ENCODE results near the gene FLT4.

Gene FLT4

DNA sequence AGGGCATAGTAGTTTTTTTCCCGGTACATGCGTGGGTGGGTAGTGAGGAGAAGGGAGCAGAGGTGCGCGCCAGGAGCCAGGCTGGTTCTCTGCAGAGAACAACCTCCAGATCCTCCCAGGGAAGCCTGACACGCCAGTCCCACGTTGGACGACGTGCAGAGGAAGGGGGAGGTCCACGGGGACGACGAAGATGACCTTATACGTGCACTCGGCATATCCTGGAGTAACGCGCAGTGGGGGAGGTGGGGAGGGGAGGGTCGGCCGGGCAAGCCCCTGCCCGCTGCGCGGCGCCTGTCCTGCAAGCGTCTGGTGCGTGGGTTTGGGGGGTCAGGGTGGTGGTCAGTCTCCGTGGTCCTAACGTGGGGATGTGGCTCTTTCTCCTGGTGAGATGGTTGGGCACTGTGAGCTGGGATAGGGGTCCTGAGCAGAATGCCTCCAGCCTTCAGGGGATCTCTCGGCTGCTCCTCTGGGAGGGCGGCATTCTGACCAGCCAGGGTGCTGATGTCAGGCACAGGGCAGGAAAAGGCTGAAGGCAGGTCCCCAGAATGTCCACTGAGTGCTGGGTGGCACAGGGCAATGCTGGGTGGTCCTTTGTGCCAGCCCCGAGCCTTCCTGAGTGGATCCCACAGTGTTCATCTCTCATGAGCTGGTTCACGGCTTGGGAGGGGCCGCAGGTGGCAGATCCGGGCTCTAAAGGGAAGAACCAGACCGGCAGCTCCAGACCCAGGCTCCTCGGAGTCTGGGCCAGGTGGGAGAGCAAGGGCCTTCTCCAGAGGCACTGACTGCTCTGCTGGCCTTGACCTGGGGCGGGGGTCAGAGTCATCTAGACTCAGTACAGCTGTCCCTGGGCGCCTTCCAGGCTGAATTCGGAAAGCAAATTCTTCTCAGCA is 47.6 kb downstream of the FLT4 start:
- Histone ChIP-seq H3K4me2 (ENCODE audit: low read depth, low read length, poor library complexity, severe bottlenecking) (no peak overlapping the region), H3K4me3 (ENCODE audit: insufficient read depth, low read length, poor library complexity, severe bottlenecking) (no peak overlapping the region), H3K9me3 (ENCODE audit: insufficient read depth, low read length) (no peaks in the 10 kb centered on the region), H3F3A (ENCODE audit: insufficient read depth) (no peaks in the 10 kb centered on the region), H3K27me3 (ENCODE audit: low read length) (no peaks in the 10 kb centered on the region), H3K36me3 (ENCODE audit: low read length) (no peaks in the 10 kb centered on the region), H3K27ac (ENCODE audit: low read depth, low read length) (no peak overlapping the region), H3K79me2 (ENCODE audit: insufficient read depth, low read length) (no peaks in the 10 kb centered on the region), H3K9ac (ENCODE audit: low read length) (no peak overlapping the region), H2AFZ (ENCODE audit: low read depth, low read length, severe bottlenecking) (no peak overlapping the region), H4K20me1 (ENCODE audit: low read depth, low read length) (no peaks in the 10 kb centered on the region), H3K9me2 (replicated peaks; ENCODE audit: insufficient read depth, low read length) (no peaks in the 10 kb centered on the region)
- TF ChIP-seq, protein P1, sequence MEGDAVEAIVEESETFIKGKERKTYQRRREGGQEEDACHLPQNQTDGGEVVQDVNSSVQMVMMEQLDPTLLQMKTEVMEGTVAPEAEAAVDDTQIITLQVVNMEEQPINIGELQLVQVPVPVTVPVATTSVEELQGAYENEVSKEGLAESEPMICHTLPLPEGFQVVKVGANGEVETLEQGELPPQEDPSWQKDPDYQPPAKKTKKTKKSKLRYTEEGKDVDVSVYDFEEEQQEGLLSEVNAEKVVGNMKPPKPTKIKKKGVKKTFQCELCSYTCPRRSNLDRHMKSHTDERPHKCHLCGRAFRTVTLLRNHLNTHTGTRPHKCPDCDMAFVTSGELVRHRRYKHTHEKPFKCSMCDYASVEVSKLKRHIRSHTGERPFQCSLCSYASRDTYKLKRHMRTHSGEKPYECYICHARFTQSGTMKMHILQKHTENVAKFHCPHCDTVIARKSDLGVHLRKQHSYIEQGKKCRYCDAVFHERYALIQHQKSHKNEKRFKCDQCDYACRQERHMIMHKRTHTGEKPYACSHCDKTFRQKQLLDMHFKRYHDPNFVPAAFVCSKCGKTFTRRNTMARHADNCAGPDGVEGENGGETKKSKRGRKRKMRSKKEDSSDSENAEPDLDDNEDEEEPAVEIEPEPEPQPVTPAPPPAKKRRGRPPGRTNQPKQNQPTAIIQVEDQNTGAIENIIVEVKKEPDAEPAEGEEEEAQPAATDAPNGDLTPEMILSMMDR (IDR thresholded peaks at IDR 0.05; ENCODE audit: insufficient read depth, low read length, poor library complexity, severe bottlenecking): no peak

DNA sequence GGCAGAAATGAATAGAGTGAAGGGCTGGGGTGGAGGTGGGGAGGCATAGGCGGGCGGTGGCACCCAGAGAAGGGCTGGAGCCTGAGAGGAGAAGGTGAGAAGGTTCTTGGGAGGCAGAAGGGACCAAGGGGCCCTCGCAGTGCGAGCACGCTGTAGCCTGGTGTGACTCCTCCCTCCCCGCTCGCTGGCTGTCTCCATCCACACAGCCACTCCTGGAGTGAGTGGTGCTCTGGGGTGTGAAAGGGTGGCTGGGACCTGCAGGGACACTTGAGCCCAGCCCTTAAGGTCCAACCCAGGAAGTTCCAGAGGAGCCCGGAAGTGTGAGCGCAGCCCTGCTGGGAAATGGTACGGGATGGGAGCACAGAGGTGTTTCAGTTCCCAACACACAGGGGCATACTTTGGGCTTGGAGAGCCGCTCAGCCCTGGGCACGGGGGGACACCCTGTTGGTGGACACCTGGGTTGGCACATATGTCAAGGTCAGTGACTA is 48.8 kb downstream of the FLT4 start:
- Histone ChIP-seq H3K9me3 (ENCODE audit: insufficient read depth, low read length) (no peaks in the 10 kb centered on the region), H4K20me1 (ENCODE audit: low read depth, low read length) (no peaks in the 10 kb centered on the region), H3K79me2 (ENCODE audit: insufficient read depth, low read length) (no peaks in the 10 kb centered on the region), H3F3A (ENCODE audit: insufficient read depth) (no peaks in the 10 kb centered on the region), H3K4me2 (ENCODE audit: low read depth, low read length, poor library complexity, severe bottlenecking) (no peak overlapping the region), H3K9ac (ENCODE audit: low read length) (no peak overlapping the region), H3K9me2 (replicated peaks; ENCODE audit: insufficient read depth, low read length) (no peaks in the 10 kb centered on the region), H3K27me3 (ENCODE audit: low read length) (no peaks in the 10 kb centered on the region), H3K36me3 (ENCODE audit: low read length) (no peaks in the 10 kb centered on the region), H2AFZ (ENCODE audit: low read depth, low read length, severe bottlenecking) (no peak overlapping the region), H3K4me3 (ENCODE audit: insufficient read depth, low read length, poor library complexity, severe bottlenecking) (no peak overlapping the region), H3K27ac (ENCODE audit: low read depth, low read length) (no peak overlapping the region)
- TF ChIP-seq, protein P1 (IDR thresholded peaks at IDR 0.05; ENCODE audit: insufficient read depth, low read length, poor library complexity, severe bottlenecking): no peak
- TF ChIP-seq EZH2phosphoT487 (conservative IDR thresholded peaks at IDR 0.05; ENCODE audit: low read length): no peak

DNA sequence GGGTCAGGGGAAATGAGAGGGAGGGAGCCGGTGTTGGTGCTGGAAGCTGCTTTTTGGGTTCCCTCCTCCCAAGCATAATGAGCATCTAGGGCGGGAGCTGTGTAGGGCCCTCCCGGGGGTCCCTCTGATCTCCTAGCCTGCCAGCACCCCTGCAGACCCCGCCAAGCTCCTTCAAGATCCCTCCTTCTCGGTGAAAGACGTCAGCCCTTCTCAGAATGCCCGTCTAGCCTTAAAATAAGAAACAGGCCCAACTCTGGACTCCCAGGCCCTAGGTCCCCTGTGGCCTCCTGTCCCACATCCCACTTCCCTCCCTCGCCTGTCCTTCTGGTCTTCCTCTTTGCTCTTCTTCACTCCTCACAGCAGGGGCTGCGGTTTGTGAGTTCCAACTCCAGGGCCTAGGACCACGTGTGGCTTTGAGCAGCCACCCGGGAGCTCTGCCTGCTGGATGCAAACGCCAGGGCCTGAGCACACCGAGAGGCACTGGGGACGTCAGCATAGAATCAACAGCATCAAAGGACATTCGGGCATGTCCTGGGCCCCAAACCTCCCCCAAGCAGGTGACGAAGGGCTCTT is 49.3 kb downstream of the FLT4 start:
- no peaks in the 10 kb centered on the region for H3K9me2 ChIP-seq (replicated peaks; ENCODE audit: insufficient read depth, low read length)

More for the DNA sequence above, 49.3 kb downstream of the FLT4 start:
- TF ChIP-seq, protein P1 (IDR thresholded peaks at IDR 0.05; ENCODE audit: insufficient read depth, low read length, poor library complexity, severe bottlenecking): no peak
- TF ChIP-seq EZH2phosphoT487 (conservative IDR thresholded peaks at IDR 0.05; ENCODE audit: low read length): no peak
- Histone ChIP-seq H3K9me3 (ENCODE audit: insufficient read depth, low read length) (no peaks in the 10 kb centered on the region), H4K20me1 (ENCODE audit: low read depth, low read length) (no peaks in the 10 kb centered on the region), H3K36me3 (ENCODE audit: low read length) (no peaks in the 10 kb centered on the region), H3K4me2 (ENCODE audit: low read depth, low read length, poor library complexity, severe bottlenecking) (no peak overlapping the region), H3K79me2 (ENCODE audit: insufficient read depth, low read length) (no peaks in the 10 kb centered on the region), H3K27me3 (ENCODE audit: low read length) (no peaks in the 10 kb centered on the region), H3K4me3 (ENCODE audit: insufficient read depth, low read length, poor library complexity, severe bottlenecking) (no peak overlapping the region), H3K9ac (ENCODE audit: low read length) (no peak overlapping the region), H2AFZ (ENCODE audit: low read depth, low read length, severe bottlenecking) (no peak overlapping the region), H3K27ac (ENCODE audit: low read depth, low read length) (no peak overlapping the region), H3F3A (ENCODE audit: insufficient read depth) (no peaks in the 10 kb centered on the region)
